ENCODE results near the gene RGS21.

GRCh38 chr1:192358822-192359221 lies 42.0 kb downstream of the RGS21 start:
- TF ChIP-seq POLR2A (IDR thresholded peaks at IDR 0.05): no peak
- TF ChIP-seq CTCF (IDR thresholded peaks at IDR 0.05): no peak

Measured in right lobe of liver (tissue), 4 donors.